GM19043 (cell line): Measurements from ENCODE around the gene PGAP6.
"Not testable (repeated sequence)": the region's sequence is repeated elsewhere in the genome, so short reads cannot be mapped to it uniquely, and the experiment has no call there.

Source experiments
- ATAC-seq: cut with Tn5 transposase; IDR thresholded peaks from one replicate; pipeline ENCODE4 v1.9.1; 2021; ENCODE audit warnings: low read depth; ENCODE audit not compliant: unreplicated experiment

PGAP6 gene

DNA sequence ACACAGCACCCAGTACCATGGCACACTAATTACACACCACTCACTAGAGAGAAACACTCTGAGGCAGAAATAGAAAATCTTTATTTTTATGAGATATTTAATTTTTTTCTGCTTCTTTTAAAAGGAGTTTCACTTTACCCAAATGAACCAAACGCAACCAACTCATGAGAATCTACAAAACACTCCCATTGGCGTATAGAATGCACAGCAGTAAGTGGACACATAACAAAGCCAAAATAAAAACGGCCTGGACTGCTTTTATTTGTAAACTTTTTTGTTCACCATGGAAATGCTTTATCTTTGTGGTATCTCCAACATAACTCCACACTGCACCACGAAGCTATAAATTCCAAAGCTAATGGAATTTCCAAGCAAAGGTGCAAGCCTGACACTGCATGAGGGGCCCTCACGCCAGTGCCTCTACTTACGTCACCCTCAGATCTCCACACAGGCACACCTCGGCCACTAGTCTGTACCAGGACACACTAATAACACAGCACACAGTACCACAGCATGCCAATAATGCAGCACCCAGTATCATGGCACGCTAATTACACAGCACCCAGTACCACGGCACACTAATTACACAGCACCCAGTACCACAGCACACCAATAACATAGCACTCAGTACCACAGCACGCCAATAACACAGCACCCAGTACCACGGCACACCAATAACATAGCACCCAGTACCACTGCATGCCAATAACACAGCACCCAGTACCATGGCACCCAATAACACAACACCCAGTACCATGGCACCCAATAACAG, 46.7 kb downstream of the PGAP6 start:
- ATAC-seq: not testable (repeated sequence)

DNA sequence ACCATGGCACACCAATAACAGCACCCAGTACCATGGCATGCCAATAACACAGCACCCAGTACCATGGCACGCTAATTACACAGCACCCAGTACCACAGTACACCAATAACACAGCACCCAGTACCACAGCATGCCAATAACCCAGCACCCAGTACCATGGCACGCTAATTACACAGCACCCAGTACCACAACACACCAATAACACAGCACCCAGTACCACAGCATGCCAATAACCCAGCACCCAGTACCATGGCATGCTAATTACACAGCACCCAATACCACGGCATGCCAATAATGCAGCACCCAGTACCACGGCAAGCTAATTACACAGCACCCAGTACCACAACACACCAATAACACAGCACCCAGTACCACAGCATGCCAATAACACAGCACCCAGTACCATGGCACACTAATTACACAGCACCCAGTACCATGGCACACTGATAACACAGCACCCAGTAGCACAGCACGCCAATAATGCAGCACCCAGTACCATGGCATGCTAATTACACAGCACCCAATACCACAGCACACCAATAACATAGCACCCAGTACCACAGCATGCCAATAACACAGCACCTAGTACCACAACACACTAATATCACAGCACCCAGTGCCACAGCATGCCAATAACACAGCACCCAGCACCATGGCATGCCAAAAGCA, 47.5 kb downstream of the PGAP6 start:
- not testable (repeated sequence) for ATAC-seq

DNA sequence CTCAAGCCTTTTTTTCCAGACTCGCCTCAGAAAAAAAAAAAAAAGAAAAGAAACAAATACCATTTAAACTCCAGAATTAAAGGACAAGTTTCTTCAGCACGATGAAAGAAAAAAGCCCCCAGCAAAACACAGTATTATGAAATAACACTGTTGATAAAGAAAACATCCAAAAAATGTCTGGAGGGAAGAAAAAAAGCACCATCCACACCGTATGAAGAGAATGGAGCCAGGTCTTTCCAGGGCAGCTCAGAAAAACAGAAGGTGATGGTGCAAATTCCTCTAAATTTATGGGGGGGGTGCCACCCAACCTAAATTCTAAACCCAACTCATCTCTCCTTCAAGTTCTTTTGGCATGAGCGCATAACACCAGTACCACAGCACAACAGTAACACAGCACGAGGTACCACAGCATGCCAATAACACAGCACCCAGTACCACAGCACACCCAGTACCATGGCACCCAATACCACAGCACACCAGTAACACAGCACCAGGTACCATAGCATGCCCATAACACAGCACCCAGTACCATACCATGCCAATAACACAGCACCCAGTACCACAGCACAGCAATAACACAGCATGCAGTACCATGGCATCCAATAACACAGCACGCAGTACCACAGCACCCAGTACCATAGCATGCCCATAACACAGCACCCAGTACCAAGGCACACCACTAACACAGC, 48.2 kb downstream of the PGAP6 start:
- no peak for ATAC-seq

DNA sequence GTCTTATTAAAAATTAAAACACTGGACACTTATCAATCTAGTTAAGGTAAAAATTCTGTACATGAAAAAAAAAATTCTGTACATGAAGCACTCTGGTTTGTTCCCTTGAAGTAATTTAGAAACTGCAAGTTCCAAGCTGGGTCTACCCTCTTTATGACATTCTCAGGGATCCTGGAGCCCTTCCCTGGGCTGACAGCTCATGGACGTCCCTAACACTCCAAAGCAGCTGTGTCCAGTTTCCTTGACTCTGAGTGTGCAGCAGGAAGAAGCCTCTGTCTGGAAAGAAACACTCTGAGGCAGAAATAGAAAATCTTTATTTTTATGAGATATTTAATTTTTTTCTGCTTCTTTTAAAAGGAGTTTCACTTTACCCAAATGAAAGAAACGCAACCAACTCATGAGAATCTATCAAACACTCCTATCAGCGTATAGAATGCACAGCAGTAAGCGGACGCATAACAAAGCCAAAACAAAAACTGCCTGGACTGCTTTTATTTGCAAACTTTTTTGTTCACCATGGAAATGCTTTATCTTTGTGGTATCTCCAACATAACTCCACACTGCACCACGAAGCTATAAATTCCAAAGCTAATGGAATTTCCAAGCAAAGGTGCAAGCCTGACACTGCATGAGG, 50.5 kb downstream of the PGAP6 start:
- not testable (repeated sequence) for ATAC-seq

DNA sequence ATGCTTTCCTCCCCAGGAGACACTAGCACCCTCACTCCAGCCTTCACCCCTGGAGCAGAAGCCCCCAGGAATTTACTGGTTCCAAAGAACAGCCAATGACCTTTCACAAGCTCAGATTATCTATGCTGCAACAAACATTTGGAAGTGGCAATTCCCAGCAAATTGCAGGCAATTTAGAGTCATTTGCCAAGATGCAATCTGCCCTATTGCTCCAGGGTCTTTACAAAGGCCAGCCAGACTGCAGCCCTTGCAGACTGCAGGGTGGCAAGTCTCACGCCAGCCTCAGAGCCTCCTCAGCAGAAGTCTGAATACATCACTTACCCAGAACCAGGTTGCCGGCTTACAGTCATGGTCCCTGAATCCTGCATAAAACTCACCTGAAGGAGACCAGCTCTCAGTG, 51.0 kb downstream of the PGAP6 start:
- ATAC-seq: no peak

DNA sequence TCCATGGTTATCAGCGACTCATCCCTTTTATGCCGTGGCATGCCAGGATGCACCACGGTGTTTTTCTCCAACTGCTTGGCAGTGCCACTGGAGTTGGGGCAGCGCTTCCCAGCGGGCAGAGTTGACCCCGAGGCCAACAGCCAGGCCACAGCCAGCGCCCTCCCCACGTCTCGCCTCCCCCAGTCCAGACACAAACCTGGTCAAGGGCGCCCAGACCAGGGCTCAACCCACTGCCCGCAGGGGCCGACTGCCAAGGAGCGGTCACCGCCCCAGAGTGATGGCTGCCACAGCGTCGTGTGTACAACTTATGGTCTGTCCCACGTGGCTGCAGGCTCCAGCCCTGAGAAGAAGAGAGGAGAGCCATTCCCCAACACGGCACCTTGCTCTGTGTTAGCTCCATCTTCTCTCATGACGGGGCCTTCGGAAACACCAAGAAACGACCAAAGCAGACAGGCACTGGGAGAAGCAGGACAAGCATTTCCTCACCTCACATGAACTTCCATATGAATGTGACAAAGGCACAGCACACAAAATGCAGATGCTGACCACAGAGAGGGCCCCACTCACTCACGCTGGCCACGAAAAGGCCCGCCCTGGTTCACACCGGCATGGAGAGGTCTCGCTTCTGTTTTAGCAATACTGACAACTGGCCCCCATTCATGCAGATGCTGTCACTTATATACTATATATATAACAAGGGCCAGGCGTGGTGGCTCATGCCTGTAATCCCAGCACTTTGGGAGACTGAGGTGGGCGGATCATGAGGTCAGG, 56.2 kb downstream of the PGAP6 start:
- no peak for ATAC-seq

DNA sequence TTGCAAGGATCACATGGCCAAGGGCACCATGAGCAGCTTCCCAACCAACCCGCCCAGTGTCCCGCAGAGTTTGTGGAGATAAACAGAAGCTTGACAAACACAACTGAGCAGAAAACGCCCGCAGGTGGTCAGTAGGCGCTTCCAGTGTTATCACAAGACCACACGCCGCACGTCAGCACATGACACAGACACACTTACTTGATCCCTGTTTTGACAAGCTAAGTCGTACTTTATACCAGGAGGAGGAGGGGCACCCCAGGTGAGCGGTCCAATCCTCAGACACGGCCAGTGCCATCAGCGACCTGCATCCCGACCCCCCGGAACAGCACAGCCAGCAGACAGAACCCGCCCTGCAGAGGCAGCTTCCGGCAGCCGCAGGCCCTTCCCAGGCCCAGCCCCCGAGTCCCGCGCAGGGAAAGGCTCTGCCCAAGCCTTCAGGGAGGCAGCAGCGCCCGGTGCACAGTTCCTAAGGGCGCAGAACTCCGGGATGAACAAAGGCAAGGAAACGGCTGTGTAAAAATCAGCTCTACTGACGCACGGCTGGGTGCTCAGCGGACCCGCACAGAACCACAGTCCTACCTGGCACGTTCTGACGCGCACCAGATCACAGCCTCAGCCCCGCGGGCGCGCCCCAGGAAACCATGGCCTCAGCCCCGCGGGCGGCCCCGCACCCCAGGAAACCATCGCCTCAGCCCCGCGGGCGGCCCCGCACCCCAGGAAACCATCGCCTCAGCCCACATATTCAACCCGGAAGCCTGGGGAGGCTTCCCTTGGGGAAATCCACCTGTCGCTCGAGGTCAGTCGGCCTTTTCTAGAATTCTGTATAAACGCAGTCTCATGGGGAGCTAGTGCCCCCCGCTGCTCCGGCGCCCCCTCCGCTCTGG, 57.1 kb downstream of the PGAP6 start:
- no peak for ATAC-seq

DNA sequence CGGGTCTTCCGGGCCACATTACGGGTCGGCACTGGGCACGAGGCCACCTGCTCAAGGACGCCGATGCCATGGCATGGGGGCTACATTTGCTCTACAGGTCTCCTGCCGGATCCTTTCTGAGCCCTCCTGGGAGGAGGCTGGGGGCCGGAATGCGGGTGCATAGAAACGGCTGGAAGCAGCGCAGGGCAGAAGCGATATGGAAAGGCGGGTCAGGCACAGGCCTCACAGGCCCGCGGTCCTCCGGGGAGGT, 57.7 kb downstream of the PGAP6 start:
- no peak for ATAC-seq

DNA sequence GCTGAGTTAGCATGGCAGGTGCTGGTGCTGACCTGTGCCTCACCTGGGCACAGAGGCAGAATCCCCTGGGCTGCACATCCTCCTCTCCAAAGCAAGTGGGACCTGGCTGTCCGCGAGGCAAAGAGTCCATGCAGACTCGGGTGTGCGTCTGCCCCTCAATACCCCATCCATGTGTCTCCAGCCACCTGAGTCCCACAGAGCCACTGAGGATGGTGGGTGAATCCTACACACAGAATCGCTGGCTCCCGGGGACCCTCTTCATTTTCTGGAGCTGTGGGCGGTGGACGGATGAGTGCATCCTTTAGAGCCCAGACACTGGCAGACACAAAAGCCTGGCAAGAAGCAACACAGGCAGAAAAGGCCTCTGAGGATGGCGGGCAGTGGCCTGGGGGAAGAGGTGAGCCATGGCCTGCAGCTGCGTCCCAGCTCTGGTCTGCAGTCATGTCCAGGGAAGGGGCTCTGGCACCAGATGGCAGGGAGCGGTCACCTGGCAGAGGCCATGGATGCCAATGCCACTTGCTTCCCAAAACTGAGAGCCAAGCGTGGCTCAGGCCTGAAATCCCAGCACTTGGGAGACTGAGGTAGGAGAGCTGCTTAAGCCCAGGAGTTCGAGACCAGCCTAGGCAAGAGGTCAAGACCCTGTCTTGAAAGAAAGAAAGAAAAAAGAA, 59.2 kb downstream of the PGAP6 start:
- no peak for ATAC-seq

DNA sequence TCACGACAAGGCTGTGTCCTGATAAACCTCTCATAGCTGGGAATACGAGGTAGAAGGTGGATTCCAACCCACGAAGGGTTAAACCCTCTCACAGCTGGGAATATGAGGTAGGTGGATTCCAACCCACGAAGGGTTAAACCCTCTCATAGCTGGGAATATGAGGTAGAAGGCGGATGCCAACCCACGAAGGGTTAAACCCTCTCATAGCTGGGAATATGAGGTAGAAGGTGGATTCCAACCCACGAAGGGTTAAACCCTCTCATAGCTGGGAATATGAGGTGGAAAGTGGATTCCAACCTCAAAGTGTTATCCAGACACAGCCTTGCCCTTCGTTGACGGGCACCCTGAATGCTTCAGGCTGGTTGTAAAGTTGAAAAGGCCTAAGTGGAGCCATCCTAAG, 60.2 kb downstream of the PGAP6 start:
- ATAC-seq: no peak
